Stimulated activated CD4-positive, alpha-beta T cell treated with anti-CD3 and anti-CD28 coated beads, Interleukin-15, amount 100 ng/mL, for 24 hours (primary cell): ENCODE measurements around the gene STAG1.
"Not testable (repeated sequence)": the region's sequence is repeated elsewhere in the genome, so short reads cannot be mapped to it uniquely, and the experiment has no call there.

Source experiments
- DNase-seq: peaks from one replicate; pipeline ENCODE4 v3.0.0-alpha.2; 2020

The STAG1 gene

DNA sequence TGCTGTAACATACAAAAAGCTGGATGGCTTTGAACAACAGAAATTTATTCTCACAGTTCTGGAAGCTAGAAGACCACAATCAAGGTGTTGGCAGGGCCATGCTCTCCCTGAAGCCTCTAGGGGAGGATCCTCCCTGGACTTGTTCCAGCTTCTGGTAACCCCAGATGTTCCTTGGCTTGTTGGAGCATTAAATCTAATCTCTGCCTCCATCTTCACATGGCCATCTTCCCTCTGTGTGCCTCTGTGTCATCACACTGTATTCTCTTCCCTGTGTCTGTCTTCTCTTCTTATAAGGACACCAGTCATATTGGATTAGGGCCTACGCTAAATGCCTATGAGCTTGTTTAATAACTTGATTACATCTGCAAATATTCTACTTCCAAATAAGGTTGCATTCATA is 109.5 kb downstream of the STAG1 start:
- no peak for DNase-seq

DNA sequence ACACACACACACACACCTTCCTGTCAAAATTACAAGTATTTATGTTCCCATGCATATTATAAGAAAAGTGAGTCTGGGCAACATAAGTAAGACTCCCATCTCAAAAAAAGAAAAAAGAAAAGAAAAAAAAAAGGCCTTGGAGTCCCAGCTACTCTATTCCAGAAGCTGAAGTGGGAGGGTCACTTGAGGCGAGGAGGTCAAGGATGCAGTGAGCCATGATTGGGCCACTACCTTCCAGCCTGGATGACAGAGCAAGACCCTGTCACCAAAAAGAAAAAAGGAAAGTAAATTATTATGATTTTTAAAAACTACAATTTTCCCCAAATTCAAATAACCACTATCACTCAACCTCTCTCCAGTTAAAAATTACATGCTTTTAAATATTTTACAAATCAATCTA is 113.1 kb downstream of the STAG1 start:
- no peak for DNase-seq

DNA sequence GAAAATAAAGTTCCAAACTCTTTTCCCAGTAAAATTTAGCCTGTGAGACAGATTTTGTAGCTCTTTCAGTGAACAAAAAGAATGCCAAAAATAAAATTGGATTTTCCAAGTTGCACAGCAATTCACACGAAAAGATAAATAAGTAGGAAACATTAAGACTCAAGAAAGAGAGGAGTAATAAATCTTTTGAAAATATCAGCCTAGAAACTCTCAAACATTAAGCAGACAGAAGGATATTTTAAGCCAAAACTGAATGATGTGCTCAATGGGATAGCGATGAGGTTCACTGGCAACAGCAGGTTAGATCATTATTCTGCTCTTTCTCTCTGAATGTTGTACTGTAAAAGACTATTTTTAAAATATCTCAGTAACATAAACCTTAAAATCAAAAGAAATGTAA is 115.0 kb downstream of the STAG1 start:
- no peak for DNase-seq

- no peak for DNase-seq
Measured at GRCh38 chr3:136634821-136635220, 117.4 kb downstream of the STAG1 start.

DNA sequence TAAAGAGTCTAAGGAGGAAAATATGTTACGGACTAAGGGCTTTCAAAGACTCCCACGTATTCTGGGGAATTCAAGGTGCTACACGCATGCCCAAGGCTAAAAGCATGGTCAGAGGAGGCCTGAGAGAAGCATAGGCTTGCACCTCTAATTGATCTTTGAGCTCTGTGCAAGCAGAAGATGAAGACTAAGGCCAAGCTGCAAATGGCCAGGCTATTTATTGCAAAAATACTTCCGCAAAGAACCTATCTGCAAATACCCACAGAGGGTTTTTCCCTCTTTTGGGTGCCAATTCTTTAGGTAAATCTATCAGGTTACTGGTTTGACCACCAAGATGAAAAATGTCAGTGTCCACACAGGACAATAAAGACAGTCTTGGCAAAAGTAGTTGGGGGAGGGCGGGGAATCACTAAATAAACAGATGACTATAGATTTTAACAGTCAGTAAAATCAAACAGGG is 119.5 kb downstream of the STAG1 start:
- DNase-seq, result no peak

GRCh38 chr3:136631424-136631823 is 120.8 kb downstream of the STAG1 start:
- DNase-seq, result no peak

- no peak for DNase-seq
Measured at GRCh38 chr3:136630915-136631314, 121.3 kb downstream of the STAG1 start.

DNA sequence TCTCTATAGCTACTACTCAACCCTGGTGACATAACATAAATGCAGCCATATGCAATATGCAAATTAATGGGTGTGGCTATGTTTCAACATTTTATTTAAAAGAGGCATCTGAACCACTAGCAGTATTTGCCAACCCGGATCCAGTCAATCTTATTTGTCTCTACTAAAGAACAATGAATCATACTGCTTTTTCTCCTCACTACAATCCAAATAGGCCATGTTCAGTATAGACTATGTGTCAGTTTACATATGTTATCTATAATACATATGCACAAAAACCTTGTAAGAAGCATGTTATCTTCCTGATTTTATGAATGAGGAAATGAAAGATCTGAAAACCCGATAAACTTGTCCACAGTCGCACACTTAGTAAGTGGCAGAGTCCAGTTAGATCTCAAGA is 125.7 kb downstream of the STAG1 start:
- DNase-seq, result no peak

GRCh38 chr3:136624894-136625815 is 127.0 kb downstream of the STAG1 start:
- no peak for DNase-seq

GRCh38 chr3:136624371-136624770 is 127.8 kb downstream of the STAG1 start:
- no peak for DNase-seq

GRCh38 chr3:136621628-136622027 is 130.6 kb downstream of the STAG1 start:
- DNase-seq, result no peak

DNA sequence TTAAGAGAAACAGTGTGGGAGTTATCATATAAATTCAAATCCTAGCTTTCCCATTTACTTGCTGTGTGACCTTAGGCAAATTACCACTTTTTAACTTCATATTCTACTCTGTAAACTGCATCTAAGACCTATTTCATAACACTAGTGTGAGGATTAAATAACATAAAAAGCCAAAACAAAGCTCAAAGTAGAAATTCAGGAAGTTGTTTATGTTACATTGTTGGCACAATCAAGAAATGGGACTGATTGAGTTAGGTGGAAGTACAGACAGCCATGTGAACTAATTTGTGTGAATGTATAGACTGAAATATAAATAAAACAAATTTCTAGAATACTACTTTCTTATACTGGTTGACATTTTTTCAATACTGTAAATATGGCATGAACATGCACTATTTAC is 131.7 kb downstream of the STAG1 start:
- no peak for DNase-seq

DNA sequence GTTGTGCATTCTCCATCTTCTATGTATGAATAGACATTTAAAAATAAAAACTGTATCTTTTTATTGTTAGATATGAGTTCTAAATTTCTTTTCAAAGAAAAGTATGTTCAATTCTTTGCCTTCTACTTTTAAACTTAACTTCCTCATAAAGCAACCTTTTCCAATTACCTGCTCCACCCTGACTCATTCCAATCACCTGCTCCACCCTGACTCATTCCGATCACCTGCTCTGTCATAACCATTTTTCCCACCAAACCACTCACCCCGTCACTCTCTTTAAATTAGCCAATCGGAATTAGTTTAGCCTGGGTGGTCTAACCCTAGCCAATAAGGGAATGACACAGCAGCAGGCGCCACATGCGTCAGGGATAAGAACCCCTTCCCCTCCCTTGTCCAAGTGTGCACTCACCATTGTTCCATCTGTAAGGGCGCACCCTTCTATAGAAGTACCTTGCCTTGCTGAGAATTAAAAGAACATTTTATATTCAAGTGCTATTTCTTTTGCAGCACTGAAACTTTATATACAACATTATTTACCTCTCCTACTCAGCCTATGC is 134.1 kb downstream of the STAG1 start:
- peak; percentile 3 for DNase-seq

GRCh38 chr3:136617198-136617597 is 135.0 kb downstream of the STAG1 start:
- DNase-seq, result no peak

DNA sequence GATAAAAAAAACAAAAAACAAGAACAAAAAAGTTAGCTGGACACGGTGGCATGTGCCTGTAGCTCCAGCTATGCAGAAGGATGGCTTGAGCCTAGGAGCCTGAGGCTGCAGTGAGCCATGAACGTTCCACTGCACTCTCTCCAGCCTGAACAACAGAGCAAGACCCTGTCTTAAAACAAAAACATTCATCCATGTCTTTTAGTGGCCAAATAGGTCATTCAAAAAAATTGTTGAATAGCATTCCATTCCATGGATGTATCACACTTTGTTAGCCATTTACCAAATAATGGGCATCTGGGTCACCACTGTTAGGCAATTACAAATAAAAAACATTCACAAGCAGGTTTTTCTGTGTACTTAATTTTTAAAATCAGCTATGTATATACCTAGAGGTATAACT is 139.7 kb downstream of the STAG1 start:
- DNase-seq, result no peak

GRCh38 chr3:136606990-136607389 is 145.2 kb downstream of the STAG1 start:
- no peak for DNase-seq

DNA sequence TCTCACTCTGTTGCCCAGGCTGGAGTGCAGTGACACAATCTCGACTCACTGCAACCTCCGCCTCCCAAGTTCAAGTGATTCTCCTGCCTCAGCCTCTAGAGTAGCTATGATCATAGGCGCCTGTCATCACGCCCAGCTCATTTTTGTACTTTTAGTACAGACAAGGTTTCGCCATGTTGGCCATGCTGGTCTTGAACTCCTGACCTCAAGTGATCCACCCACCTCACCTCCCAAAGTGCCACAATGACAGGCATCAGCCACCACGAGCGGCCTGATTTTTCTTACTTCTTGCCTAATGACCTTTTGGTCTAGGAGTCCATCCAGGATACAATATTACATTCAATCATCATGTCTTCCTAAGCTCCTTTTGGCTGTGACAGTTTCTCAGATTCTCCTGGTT is 146.0 kb downstream of the STAG1 start:
- DNase-seq, result not testable (repeated sequence)

DNA sequence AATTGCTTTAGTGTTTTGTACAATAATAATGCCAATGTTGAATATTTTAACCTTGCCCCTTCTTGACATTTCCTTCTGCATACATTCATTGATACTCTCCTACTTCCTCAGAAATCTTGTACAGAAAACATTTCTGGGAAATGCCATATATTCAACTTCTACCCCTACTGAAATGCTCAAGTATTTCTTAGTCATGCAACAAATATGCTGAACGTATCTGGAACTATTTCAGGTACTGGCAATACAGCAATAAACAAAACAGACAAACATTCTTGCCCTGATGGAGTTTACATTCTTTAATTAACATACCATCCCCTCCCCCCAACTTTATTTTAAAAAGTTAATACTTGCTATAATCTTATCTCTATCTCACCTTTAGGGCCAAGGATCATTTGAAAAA is 147.2 kb downstream of the STAG1 start:
- DNase-seq, result no peak

- no peak for DNase-seq
Measured at GRCh38 chr3:136602818-136603217, 149.4 kb downstream of the STAG1 start.

DNA sequence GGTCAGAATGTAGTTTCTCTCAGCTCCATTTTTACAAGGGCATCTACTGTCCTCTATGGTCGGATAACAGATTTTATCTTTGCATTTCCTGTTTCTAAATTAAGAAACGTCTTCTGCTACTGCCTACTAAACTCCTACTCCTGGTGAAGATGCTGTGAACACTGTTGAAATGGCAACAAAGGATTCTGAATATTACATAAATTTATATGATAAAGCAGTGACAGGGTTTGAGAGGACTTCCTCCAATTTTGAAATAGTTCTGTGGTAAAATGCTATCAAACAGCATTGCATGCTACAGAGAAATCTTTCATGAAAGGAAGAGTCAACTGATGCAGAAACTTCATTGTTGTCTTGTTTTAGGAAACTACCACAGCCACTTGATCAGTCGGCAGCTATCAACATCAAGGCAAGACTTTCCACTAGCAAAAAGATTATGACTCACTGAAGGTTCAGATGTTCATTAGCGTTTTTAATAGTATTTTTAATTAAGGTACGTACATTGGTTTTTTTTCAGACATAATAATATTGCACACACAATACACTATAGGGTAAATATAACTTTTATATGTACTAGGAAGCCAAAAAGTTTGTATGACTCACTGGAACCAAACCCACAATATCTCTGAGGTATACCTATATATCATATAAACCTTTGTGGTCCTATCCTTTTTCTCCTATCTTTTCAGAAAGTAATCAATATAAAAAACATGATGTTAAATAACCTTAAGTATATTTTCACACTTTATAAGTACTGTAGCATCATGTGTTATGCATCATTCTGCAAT is 156.1 kb downstream of the STAG1 start:
- DNase-seq, result no peak

DNA sequence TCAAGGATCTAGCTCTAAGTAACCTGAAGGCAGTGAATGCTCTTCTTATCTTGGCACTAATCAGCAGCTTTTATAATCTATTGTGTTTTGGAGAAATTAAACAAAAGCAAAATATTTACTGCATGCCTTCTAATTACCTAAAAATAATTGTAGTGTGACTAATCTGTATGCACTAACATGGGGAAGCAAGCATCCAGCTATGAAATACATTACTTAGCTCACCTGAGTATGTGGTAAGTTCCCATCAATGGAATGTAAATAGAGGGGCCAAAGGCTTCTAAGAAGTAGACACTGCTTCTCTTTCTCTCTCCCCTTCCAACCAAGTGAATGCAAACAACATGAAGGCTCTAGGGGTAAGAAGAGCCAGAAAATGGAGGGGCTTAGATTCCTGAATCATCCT is 165.6 kb downstream of the STAG1 start:
- no peak for DNase-seq

DNA sequence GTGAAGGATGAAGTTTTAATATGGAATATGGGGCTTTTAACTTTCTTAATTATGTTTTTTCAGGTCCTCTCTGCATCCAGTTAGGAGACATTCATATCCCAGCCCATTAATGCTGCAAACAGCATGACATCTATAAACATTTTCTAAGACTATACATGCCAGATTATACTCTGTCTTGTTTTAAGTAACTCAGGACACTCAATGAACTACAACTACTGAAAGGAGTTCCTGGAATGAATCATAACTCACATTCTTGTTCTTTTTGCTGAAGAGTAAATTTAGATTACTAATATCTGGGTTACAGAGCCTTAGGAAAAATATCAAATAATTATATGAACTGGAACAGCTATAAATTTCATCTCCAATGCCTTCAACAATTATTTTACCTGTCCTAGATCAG is 167.4 kb downstream of the STAG1 start:
- no peak for DNase-seq

DNA sequence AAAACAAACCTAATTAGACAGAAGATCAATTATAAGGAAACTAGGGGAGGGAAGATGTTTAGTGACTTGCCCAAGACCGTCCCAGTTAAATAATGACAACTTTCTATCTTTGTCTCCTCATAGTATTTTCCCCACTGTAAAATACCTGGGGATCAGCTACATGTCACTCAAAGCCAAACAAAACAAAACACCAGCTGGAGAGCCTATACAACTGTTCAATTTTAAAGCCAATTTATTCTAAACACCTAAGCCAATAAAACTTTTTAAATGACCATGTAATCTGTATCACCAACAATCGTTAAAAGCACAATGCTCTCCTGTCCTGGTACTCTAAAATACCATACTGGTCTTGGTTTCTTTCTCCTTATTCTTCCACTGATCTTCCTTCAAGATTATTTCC is 168.4 kb downstream of the STAG1 start:
- DNase-seq, result no peak

DNA sequence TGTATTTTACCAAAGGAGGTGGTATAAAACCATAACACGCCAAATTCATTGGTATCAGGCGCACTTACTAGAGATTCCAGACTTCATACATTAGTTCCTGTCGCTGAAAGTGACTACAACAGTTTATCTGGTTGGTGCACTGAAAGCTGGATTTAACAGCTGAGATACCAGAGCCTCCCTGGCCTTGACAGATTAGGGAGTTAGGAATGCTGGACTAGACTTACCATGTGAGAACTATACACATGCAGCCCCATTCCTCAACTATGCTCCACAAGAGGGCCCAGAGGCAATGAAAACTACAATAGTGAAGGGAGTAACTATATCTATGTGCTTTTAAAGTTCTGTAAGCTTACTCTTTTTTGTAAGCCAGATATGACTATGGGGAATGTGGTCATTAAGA is 174.4 kb downstream of the STAG1 start:
- no peak for DNase-seq
